Kidney epithelial cell (primary cell): ENCODE measurements around the gene KAT2A. TPM values are rescaled to one million over a fixed set of nuclear protein-coding genes. Genes with fewer than 3 reads are reported as not detected.

ENCODE experiments used
- DNase-seq: peaks from one replicate; pipeline ENCODE4 v3.0.0-alpha.2; 2010; ENCODE audit warnings: low read depth
- H3K27me3 ChIP-seq: 2 replicates; pipeline ENCODE4 v1.6.0; 2011; ENCODE audit warnings: low read length; ENCODE audit not compliant: control insufficient read depth, insufficient read depth
- H3K36me3 ChIP-seq: 2 replicates; pipeline ENCODE4 v1.5.1; 2011; ENCODE audit warnings: low read length; ENCODE audit not compliant: control insufficient read depth, insufficient read depth
- H3K4me3 ChIP-seq: 2 replicates; pipeline ENCODE4 v1.5.1; 2011; ENCODE audit warnings: low read depth, mild to moderate bottlenecking, control low read depth, low read length
- CTCF ChIP-seq: IDR thresholded peaks from 2 replicates; pipeline ENCODE4 v1.5.1; 2011; ENCODE audit warnings: mild to moderate bottlenecking, moderate library complexity, low read length, control low read depth, inconsistent platforms; ENCODE audit not compliant: insufficient read depth, poor library complexity, severe bottlenecking
- total RNA-seq: library from RNA; depleted of rRNA; stranded (reverse); fragments of >200 nt; gene quantifications from 2 replicates; pipeline ENCODE4 v1.2.3, GENCODE V29; 2015

Gene KAT2A
- total RNA-seq, 1 donor from 2014 or later = 22.2 TPM

DNA sequence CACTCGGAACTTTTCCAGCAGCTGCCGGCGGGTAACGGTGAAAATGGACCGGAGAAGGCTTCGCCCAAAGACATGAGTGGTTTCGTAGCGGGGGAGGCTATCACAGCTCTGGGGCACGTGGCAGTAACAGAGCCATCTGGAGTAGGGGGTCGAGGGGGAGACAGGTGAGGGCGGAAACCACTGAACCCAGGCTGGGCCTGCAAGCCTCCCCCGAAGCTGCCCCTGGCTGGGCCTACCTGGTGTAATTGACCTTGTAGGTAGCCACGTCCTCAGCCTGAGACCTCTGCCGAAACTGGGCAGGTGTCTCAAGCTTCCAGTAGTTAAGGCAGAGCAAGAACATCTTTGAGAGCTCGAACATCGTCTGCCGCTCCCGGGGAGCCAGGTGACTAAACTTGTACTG is 1.9 kb downstream of the KAT2A start:
- no peak for TF ChIP-seq CTCF
- DNase-seq = no peak
- no peaks in the 10 kb centered on the region for H3K36me3 ChIP-seq
- H3K4me3 ChIP-seq = no peak overlapping the region
- no peaks in the 10 kb centered on the region for H3K27me3 ChIP-seq

- Histone ChIP-seq H3K4me3 (no peak overlapping the region), H3K36me3 (no peaks in the 10 kb centered on the region), H3K27me3 (no peaks in the 10 kb centered on the region)
- peak; percentile 70 for TF ChIP-seq CTCF
- no peak for DNase-seq
Observed at GRCh38 chr17:42118545-42118944, 2.6 kb downstream of the KAT2A start.

GRCh38 chr17:42118126-42118510 is 3.0 kb downstream of the KAT2A start:
- Histone ChIP-seq H3K36me3 (no peaks in the 10 kb centered on the region), H3K27me3 (no peaks in the 10 kb centered on the region), H3K4me3 (no peak overlapping the region)
- DNase-seq = no peak
- no peak for TF ChIP-seq CTCF

DNA sequence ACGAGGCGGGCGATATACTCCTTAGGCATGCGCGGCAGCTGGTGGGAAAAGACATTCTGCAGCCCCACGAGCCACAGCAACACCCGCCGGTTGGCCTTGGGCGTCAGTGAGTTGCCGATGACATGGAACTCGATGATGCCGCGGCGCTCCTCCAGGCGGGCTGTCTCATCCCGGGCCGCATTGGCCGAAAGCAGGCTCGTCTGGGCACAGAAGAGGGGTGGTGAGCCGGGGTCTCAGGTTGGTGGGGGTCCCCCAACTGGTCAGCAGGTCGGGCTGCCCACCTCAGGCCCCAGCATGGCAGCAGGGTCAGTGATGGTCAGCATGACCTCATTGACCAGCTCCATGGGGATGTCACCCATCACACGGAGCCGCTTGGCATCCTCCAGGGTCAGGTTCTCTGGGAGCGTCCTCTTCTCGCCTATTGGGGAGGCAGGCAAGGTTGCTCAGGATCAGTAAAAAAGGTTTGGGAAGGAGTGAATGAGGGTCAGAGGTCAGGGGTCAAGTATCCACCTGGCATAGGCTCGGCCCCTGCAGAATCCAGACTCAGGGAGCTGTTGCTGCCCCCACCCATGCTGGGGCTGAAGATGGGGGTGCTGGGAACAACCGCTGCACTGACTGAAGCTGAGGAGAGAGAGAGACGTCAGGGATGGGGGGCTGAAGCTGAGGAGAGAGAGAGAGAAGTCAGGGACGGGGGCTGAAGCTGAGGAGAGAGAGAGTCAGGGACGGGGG is 3.6 kb downstream of the KAT2A start:
- Histone ChIP-seq H3K36me3 (no peaks in the 10 kb centered on the region), H3K27me3 (no peaks in the 10 kb centered on the region), H3K4me3 (no peak overlapping the region)
- no peak for TF ChIP-seq CTCF
- DNase-seq = no peak

- Histone ChIP-seq H3K36me3 (no peaks in the 10 kb centered on the region), H3K4me3 (no peak overlapping the region), H3K27me3 (no peaks in the 10 kb centered on the region)
- no peak for DNase-seq
- TF ChIP-seq CTCF = peak; percentile 86
Observed at GRCh38 chr17:42116705-42117396, 4.3 kb downstream of the KAT2A start.
